Thyroid gland (tissue), 4 donors: ENCODE data around the gene OR2A2. TPM values are rescaled to one million over a fixed set of nuclear protein-coding genes. Genes with fewer than 3 reads are reported as not detected.

Source experiments
- DNase-seq, 2 donors: peaks; one replicate each; pipeline ENCODE4 v3.0.0-alpha.2; 2019
- H3K27ac ChIP-seq, 3 donors: fragments of 200-600 bp; sonication (generic); 1 replicate in 2 of 3; 2 replicates in 1 of 3; pipeline ENCODE4 v1.5.1; 2016 to 2019; ENCODE audit warnings: mild to moderate bottlenecking in 1 of 3, moderate library complexity in 1 of 3
- H3K27me3 ChIP-seq: fragments of 200-600 bp; sonication (generic); one replicate; pipeline ENCODE4 v1.5.1; 2019
- H3K36me3 ChIP-seq, 2 donors: fragments of 200-600 bp; sonication (generic); one replicate each; pipeline ENCODE4 v1.5.1; 2016 to 2019
- H3K4me1 ChIP-seq, 2 donors: fragments of 200-600 bp; sonication (generic); one replicate each; pipeline ENCODE4 v1.5.1; 2017 to 2019
- H3K4me3 ChIP-seq, 3 donors: fragments of 200-600 bp; sonication (generic); replicated peaks in 1 of 3; 1 replicate in 2 of 3; 2 replicates in 1 of 3; pipeline ENCODE4 v1.5.1; 2016; ENCODE audit warnings: mild to moderate bottlenecking in 1 of 3
- H3K9me3 ChIP-seq: fragments of 200-600 bp; sonication (generic); one replicate; pipeline ENCODE4 v1.5.1; 2017
- CTCF ChIP-seq, 6 experiments: fragments of 200-600 bp in 3 of 6; fragments of 450-650 bp in 3 of 6; sonication (generic) in 3 of 6; IDR thresholded peaks; one replicate each; pipeline ENCODE4 v1.5.1; 2016 to 2019; ENCODE audit warnings: antibody characterized with exemption in 6 of 6, mild to moderate bottlenecking in 2 of 6, inconsistent platforms in 1 of 6, moderate library complexity in 1 of 6
- POLR2A ChIP-seq, 2 donors: fragments of 450-650 bp; IDR thresholded peaks; one replicate each; pipeline ENCODE4 v1.6.1; 2017; ENCODE audit warnings: antibody characterized with exemption in 2 of 2, mild to moderate bottlenecking in 2 of 2, moderate library complexity in 1 of 2
- WGBS, 2 donors: methylation state at CpG; one replicate each; pipeline ENCODE4 v1.1.5; 2017; 5-methylcytosine and 5-hydroxymethylcytosine counted together
- intact Hi-C: fragments of 100-400 bp; cut with DNase I; formaldehyde crosslinking; loops from one replicate; pipeline ENCODE4 v1.15.1; 2023
- total RNA-seq, 4 donors: library from RNA; depleted of rRNA; stranded (reverse); fragments of >200 nt; gene quantifications; one replicate each; pipeline ENCODE4 v1.2.3, GENCODE V29; 2016

The OR2A2 gene, protein sequence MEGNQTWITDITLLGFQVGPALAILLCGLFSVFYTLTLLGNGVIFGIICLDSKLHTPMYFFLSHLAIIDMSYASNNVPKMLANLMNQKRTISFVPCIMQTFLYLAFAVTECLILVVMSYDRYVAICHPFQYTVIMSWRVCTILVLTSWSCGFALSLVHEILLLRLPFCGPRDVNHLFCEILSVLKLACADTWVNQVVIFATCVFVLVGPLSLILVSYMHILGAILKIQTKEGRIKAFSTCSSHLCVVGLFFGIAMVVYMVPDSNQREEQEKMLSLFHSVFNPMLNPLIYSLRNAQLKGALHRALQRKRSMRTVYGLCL
- total RNA-seq: not detected

- Histone ChIP-seq H3K4me1 (no peaks in the 10 kb centered on the region), H3K9me3 (no peaks in the 10 kb centered on the region), H3K27ac (no peak within 1 kb of the TSS), H3K27me3 (no peaks in the 10 kb centered on the region), H3K4me3 (no peak within 1 kb of the TSS), H3K36me3 (no peaks in the 10 kb centered on the region)
- intact Hi-C loops: no loop called here
- DNase-seq: no peak
- TF ChIP-seq POLR2A (IDR thresholded peaks at IDR 0.05): no peak
- no peak for TF ChIP-seq CTCF (IDR thresholded peaks at IDR 0.05)
- WGBS, 2 donors: 93 to 97% methylated on average over 2 of the region's 2 CpGs
Measured at GRCh38 chr7:144109283-144109682, at the start of gene OR2A2. Gene OR2A2, plus strand, starts transcription at chr7:144109583. Its CDS starts 0 bp downstream, at chr7:144109583.

DNA sequence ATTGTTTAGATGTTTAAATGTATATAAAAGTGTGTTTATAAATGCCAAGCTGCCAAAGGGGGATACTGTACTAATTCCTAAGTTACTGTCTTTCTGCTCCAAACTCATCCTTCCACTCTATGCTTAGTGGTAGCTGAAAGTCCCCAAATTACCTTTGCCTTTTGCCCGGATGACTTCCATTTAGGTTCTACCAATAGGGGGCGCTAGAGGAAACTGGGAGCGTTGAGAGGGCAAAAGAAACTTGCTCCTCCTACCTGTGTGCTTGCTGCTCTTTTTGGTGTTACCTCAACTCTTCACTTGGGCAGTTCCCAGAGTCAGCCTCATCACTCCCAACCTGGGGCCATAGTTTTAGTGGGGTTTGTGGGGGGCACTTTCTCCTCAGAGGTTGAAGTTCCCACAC, 45.7 kb upstream of the OR2A2 start:
- intact Hi-C loops: no loop called here
- Histone ChIP-seq H3K36me3 (no peaks in the 10 kb centered on the region), H3K27ac (no peak overlapping the region), H3K4me3 (no peak overlapping the region), H3K4me1 (no peaks in the 10 kb centered on the region), H3K9me3 (no peaks in the 10 kb centered on the region), H3K27me3 (no peaks in the 10 kb centered on the region)
- TF ChIP-seq CTCF (IDR thresholded peaks at IDR 0.05) (peak in 1 of 6 experiments; percentile 6), POLR2A (IDR thresholded peaks at IDR 0.05) (no peak)
- 40 to 43% methylated on average over 3 of the region's 3 CpGs for WGBS, 2 donors
- DNase-seq: no peak

- Histone ChIP-seq H3K4me3 (no peak within 1 kb of the TSS), H3K4me1 (no peaks in the 10 kb centered on the region), H3K36me3 (no peaks in the 10 kb centered on the region), H3K27ac (no peak within 1 kb of the TSS), H3K27me3 (no peaks in the 10 kb centered on the region), H3K9me3 (no peaks in the 10 kb centered on the region)
- intact Hi-C loops: no loop called here
- no peak for TF ChIP-seq POLR2A (IDR thresholded peaks at IDR 0.05)
- no peak for TF ChIP-seq CTCF (IDR thresholded peaks at IDR 0.05)
- WGBS, 2 donors: 83 to 87% methylated on average over 1 of the region's 1 CpG
- DNase-seq: no peak
Measured at GRCh38 chr7:144069511-144069910, 39.9 kb upstream of the OR2A2 start, which contains the start of gene OR2A25. Gene OR2A25, plus strand, starts transcription at chr7:144069811. Its CDS starts 4,409 bp downstream, at chr7:144074220.

GRCh38 chr7:144069953-144070352, 39.4 kb upstream of the OR2A2 start:
- H3K36me3 ChIP-seq: no peaks in the 10 kb centered on the region
- H3K4me3 ChIP-seq: no peak overlapping the region
- intact Hi-C loops: no loop called here
- H3K4me1 ChIP-seq: no peaks in the 10 kb centered on the region
- H3K27ac ChIP-seq: no peak overlapping the region
- 81 to 82% methylated on average over 2 of the region's 2 CpGs for WGBS, 2 donors
- H3K9me3 ChIP-seq: no peaks in the 10 kb centered on the region
- H3K27me3 ChIP-seq: no peaks in the 10 kb centered on the region
- TF ChIP-seq POLR2A (IDR thresholded peaks at IDR 0.05) (no peak), CTCF (IDR thresholded peaks at IDR 0.05) (no peak)
- no peak for DNase-seq

DNA sequence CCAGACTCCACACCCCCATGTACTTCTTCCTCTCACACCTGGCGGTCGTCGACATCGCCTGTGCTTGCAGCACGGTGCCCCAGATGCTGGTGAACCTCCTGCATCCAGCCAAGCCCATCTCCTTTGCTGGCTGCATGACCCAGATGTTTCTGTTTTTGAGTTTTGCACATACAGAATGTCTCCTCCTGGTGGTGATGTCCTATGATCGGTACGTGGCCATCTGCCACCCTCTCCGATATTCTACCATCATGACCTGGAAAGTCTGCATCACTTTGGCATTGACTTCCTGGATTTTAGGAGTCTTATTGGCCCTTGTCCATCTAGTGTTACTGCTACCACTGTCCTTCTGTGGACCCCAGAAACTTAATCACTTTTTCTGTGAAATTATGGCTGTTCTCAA, 35.0 kb upstream of the OR2A2 start:
- intact Hi-C loops: no loop called here
- no peak for TF ChIP-seq CTCF (IDR thresholded peaks at IDR 0.05)
- no peak for TF ChIP-seq POLR2A (IDR thresholded peaks at IDR 0.05)
- H3K9me3 ChIP-seq: no peaks in the 10 kb centered on the region

More for the DNA sequence above, 35.0 kb upstream of the OR2A2 start:
- Histone ChIP-seq H3K27me3 (no peaks in the 10 kb centered on the region), H3K4me1 (no peaks in the 10 kb centered on the region), H3K4me3 (no peak overlapping the region), H3K27ac (no peak overlapping the region), H3K36me3 (no peaks in the 10 kb centered on the region)
- no peak for DNase-seq
- WGBS, 2 donors: 95 to 97% methylated on average over 8 of the region's 8 CpGs
